GM12801 (cell line): ENCODE data around the gene CXADR.

Experiments used
- TF ChIP-seq, protein P1 (sequence below): IDR thresholded peaks from one replicate; pipeline ENCODE4 v1.5.1; 2011; ENCODE audit warnings: control low read depth; ENCODE audit not compliant: insufficient read length; ENCODE audit errors: extremely low read depth

The CXADR gene

DNA sequence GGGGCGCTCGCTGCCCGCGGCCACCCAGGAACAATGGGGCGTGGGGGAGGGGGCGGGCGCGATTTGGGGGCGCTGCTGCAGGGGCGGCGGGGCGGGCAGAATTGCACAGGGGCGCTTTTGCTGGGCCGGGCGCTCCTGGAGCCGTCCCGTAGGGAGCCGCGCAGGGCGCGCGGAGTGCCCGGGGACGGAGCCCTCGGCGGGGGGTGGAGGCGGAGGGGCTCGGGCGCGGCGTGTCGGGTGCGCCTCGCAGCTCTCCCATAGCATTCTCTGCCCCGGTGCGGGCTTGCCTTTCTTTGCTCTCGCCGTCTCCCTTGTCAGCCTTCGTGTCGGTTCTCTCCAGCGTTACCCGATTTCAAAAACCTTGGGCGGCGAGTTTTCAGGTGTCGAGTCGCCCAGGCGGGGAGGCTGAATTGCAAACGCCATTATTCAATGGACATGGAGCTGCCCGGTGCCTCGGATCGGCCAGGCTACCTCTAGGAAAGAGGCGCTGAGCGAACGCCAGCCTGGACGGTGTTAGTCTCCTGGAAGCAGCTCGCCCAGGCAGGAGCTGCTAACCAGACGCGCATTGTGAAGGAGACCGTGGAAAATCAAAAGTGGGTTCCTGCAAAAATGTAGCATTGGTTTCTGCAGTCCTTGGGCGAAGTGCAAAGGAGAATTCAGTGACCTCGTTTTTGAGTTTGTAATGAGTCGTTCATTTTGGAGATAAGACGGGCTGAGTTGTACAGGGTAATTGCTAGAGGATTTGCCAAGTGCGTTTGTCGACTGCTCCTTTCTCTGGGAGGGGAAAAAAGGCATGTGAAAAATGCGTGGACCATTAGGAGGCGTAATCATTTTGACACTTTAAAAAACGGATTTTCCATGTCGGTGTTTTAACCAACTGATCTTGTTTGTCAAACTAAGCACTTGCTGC is 626 bp downstream of the CXADR start:
- TF ChIP-seq, protein P1, sequence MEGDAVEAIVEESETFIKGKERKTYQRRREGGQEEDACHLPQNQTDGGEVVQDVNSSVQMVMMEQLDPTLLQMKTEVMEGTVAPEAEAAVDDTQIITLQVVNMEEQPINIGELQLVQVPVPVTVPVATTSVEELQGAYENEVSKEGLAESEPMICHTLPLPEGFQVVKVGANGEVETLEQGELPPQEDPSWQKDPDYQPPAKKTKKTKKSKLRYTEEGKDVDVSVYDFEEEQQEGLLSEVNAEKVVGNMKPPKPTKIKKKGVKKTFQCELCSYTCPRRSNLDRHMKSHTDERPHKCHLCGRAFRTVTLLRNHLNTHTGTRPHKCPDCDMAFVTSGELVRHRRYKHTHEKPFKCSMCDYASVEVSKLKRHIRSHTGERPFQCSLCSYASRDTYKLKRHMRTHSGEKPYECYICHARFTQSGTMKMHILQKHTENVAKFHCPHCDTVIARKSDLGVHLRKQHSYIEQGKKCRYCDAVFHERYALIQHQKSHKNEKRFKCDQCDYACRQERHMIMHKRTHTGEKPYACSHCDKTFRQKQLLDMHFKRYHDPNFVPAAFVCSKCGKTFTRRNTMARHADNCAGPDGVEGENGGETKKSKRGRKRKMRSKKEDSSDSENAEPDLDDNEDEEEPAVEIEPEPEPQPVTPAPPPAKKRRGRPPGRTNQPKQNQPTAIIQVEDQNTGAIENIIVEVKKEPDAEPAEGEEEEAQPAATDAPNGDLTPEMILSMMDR, result no peak

DNA sequence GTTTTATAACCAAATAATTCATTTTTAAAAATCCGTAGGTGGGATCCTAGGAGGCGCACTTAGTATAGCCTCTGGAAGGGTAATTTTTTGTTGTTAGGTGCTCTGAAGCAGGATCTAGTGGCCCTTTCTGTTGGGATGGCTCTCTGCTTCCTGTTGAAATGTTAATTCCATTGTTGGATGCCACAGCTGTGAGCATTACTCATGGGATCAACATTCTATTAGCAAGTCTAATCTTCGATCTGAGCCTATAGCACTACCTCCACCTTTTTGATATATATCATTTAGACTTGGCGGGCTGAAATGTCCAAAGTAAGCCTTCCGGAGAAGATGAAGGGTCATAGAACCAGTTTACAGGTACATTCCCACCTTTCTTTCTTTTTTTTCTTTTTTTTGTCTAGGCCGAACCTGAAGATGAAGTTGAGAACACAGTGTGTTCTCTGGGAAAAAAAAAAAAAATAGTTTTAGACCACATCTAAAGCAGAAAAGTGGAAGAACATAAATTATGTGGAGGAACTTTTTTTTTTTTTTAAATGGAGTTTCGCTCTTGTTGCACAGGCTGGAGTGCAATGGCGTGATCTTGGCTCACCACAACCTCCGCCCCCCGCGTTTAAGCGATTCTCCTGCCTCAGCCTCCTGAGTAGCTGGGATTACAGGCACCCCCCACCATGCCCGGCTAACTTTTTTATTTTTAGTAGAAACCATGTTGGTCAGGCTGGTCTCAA is 1.4 kb downstream of the CXADR start:
- TF ChIP-seq, protein P1, result no peak

DNA sequence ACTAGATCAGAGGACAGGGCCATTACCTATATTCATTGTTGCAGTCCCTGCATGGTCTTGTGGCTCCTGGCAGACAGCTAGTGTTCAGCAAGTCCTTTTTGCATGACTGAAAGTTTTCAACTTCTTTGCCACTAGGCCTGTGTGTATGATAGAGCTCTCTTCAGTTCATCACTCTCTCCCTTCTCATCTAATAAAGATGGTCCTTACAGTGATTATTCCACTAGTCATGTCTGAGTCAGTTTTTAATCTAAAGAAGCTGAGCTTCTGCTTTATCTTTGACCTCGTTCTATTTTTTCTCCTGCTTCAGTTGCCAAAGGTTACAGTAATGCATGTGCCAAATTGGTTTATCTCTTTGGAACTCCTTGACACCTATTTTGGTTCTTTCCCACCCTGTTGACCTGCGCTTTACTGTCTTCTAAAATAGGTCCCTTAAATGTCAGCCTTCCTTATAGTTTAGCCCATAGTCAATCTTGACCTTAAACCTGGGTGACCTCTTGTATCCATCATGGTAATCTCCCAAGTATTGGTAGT is 6.4 kb downstream of the CXADR start:
- TF ChIP-seq, protein P1, result no peak

GRCh38 chr21:17519965-17520609 is 7.2 kb downstream of the CXADR start:
- TF ChIP-seq, protein P1, result no peak

DNA sequence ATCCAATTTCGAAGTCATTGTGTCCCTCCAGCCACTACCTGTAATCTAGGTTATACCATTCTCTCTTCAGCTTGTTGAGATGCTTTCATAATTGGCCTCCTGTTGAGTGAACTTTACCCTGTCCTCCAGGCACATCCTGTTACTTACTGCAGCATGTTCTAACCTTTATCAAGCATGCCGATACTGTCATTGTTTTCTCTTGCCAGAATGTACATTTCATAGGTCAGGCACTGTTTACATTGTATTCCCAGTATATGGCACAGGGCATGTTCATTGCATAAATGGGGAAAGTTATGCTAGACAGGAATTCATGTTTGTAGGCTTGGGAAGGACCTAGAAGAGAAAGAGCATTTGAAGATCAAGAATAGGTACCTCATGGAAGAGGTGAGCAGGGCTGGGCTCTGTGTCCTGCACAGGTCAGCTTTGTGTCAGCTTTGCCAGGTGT is 10.2 kb downstream of the CXADR start:
- TF ChIP-seq, protein P1, result no peak

DNA sequence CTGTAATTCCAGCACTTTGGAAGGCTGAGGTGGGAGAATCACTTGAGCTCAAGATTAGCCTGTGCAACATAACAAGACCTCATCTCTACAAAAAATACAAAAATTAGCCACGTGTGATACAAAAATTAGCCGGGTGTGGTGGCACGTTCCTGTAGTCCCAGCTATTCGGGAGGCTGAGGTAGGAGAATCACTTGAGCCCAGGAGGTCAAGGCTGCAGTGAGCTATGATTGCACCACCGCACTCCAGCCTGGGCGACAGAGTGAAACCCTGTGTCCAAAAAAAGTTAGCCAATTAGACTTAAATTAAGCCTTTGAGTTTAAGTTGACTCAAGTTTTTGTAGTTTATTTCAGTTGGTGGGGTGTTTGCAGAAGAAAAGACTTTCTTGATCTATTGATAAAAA is 11.8 kb downstream of the CXADR start:
- TF ChIP-seq, protein P1, result no peak

- TF ChIP-seq, protein P1, result no peak
Measured at GRCh38 chr21:17526776-17527175, 13.9 kb downstream of the CXADR start.
